IPS-NIHi7 (cell line): Measurements from ENCODE around the gene NAXE.
"Not testable (repeated sequence)": the region's sequence is repeated elsewhere in the genome, so short reads cannot be mapped to it uniquely, and the experiment has no call there.

Source experiments
- DNase-seq: peaks from one replicate; pipeline ENCODE4 v3.0.0; 2012; ENCODE audit warnings: mixed read lengths; ENCODE audit errors: extremely low spot score

NAXE gene

GRCh38 chr1:156592910-156593660 lies 1.5 kb downstream of the NAXE start:
- no peak for DNase-seq

GRCh38 chr1:156593661-156593989 lies 2.0 kb downstream of the NAXE start:
- no peak for DNase-seq

DNA sequence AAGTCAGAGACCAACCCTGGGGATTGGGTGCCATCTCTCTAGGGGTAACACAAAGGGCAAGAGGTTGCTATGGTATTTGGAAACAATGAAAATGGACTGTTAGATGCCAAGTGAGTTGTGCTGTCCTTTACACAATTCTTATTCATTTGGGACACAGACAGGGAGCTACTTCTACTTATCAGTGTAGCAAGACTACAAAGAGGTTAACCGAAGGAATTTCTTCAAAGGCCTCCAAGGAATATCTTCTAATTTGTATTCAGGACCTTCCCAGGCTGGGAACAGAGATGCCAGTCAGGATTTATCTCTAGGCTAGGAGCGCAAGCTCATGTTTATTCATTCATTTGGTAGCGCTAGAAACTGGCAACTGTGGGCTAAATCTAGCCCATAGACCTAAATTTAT lies 2.6 kb downstream of the NAXE start:
- DNase-seq, result no peak

DNA sequence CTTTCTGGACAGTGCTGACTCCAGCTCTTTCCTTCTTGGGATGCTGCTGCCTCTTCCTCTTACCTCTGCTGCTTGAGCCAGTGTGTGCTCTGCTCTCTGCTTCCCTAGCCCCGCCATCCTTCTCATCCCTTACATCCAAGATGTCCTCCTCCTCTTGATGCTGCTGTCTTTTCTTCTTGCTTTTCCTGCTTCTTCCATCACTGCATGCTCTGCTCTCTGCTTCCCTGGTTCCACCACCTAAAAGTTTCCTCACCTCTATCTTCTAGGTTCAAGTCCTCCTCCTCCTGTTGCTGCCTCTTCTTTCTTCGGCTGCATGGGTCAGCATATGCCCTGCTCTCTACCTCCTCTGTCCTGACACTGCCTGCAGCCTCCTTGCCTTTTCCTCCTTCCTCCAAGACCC lies 3.4 kb downstream of the NAXE start:
- DNase-seq, result no peak

GRCh38 chr1:156596426-156596825 lies 4.8 kb downstream of the NAXE start:
- DNase-seq, result no peak

DNA sequence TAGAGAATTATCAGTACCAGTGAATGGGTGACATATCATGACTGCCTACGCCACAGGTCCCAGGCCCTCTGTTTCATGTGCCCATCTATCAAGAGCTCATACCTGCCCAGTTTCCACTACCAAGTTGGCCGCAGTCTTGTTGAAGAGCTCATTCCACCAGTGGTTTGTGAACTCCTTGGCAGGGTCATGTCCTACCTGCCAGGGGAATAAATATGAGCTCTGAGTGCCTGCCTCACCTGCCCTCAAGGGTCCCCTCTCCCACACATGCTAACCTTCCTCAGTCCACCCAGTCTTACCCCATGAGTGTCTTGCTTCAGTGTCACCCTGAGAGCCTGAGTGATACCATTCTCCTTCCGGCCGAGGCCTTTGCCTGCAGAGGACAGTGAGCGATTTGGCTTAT lies 6.5 kb downstream of the NAXE start:
- DNase-seq, result no peak

DNA sequence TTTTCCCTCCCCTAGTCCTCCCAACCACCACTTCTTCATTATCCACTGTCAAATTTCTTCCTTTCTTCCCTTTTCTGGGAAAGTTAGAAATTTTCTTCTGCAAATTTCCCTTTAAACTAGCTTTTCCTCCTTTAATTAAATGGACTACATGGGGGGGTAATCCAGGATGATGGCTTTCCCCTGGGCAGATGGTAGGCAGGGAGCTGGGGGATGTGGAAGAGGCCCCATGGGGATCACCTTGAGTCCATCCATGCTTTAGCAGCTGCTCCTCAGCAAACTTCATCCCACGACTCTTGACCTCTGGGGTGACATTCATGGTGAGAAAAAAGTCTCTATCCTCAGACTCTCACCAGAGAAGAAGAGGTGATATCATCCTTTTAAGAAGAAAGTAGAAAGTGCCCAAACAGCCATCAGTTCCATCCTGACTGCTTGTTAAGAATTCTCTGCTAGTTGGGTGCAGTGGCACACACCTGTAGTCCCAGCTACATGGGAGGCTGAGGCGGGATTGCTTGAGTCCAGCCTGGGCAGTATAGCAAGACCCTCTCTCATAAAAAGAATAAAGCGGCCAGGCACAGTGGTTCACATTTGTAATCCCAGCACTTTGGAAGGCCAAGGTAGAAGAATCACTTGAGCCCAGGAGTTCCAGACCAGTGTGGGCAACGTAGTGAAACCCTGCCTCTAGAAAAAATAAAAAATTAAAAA lies 7.3 kb downstream of the NAXE start:
- DNase-seq, result no peak

DNA sequence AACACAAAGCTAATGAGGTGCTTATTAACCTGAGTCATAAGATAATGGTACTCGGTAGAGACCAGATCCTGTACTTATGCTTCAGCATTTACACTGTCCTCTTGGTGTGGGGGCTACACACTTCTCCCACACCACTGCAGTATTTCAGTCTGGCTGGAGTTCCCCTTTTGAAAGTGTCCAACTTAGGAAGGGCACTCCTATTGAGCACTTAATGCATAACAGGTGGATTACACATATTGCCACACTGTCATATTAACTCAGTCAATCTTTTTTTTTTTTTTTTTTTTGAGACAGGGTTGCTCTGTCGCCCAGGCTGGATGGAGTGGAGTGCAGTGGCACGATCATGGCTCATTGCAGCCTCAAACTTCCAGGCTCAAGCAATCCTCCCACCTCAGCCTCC lies 8.2 kb downstream of the NAXE start:
- DNase-seq, result no peak

- DNase-seq, result no peak
These were observed 9.2 kb downstream of the NAXE start for GRCh38 chr1:156600733-156601121.

DNA sequence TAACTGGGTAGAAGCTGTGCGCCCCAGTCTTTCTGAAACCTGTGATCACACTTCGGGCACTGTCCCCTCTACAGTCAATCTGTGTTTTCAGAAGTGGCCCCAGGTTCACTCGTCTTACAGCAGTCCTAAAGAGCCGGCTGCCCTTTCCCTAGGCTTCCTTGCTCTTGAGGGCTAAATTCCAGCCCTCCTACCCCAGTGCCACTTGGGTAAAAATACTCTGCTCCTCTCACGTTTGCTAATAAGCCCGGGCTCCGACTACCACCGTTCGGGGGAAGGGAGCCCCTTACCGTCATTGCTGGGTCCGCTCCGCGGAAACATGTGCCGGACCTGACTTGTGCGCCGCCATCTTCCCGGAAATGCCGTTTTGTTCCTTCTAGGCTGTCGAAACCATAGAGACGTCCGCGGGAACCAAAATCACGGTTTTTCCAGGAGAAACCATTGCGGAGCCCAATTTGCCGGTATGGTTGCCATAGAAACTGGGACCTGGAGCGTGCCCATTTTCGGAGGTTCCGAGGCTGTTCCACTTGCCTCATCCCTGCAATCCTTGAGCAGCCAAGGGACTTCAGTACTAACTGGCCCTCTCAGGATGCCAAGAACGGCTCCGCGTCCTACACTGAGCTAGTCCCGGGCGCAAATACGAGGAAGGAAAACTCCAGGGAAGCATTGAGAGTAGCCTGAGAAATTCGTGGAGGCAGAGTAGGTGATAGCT lies 9.7 kb downstream of the NAXE start, which contains the start of gene GPATCH4:
Gene GPATCH4 (minus strand): TSS at position 358 of the 709 bp plus-strand sequence.
- peak; percentile 82 for DNase-seq

GRCh38 chr1:156601892-156602291 lies 10.3 kb downstream of the NAXE start:
- DNase-seq, result no peak

DNA sequence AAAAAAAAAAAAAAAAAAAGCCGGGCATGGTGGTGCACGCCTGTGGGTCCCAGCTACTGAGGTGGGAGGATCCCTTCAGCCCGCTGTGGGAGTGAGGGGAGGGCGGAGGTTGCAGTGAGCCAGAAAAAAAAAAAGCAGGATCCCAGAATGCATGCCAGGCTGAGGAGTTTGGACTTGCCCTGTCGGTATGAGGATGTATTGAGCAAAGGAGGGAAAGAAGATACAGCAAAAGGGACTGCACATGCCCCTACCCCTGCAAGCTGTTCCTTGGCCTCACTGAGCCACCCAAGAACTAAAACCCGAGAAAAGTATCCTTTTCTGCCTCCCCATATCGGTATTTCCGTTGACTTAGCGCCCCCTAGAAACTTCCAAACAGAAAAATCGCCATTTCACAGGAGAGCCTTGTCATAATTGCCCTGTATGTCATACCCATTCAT lies 11.0 kb downstream of the NAXE start:
- no peak for DNase-seq

DNA sequence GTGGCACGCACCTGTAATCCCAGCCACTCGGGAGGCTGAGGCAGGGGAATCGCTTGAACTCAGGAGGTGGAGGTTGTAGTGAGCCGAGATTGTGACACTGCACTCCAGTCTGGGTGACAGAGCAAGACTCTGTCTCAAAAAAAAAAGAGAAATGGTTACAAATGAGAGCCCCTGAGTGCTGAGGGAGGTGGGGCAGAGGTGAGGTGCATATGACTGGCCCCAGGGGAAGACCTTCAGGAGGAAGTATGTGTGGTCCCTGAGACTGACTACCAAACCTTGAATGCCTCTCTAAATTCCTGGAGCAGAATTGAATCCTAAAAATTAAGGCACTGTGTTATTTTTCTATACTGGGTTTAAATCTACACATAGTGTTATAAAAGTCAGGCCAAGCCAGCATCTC lies 15.8 kb downstream of the NAXE start:
- not testable (repeated sequence) for DNase-seq

DNA sequence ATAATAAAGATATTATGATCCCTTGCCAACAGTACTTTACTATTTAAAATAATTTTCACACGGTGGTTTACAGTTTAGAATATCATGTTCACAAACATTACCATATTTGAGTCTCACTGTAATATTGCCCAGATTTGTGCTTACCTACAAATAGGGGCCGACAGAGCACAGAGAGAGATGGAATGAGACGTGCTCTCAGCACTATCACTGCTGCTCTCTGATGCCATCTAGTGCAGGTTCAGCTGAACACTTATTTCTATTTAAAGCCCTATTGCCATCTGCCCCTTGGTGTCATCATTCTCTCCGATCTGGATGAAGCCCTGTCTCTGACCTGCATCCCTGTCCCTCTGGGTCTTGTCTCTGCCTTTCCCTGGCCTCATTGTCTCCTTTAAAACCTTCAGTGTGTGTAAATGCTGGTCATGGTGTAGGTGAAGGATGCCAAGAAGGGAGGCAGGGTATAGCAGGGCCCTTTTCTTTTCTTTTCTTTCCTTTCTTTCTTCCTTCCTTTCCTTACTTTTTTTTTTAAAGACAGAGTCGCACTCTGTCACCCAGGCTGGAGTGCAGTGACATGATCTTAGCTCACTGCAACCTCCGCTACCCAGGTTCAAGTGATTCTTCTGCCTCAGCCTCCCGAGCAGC lies 16.6 kb downstream of the NAXE start:
- peak; percentile 72 for DNase-seq

GRCh38 chr1:156608981-156609380 lies 17.4 kb downstream of the NAXE start:
- DNase-seq, result peak; percentile 48

DNA sequence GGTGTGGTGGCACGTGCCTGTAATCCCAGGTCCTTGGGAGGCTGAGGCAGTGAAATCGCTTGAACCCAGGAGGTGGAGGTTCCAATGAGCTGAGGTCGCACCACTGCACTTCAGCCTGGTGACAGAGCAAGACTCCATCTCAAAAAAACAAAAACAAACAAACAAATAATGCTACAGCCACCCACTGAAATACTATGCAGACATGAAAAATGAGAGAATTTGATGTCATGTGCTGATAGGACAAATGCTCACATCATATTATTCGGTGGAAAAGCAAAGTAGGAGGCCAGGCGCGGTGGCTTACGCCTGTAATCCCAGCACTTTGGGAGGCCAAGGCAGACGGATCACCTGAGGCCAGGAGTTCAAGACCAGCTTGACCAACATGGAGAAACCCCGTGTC lies 18.5 kb downstream of the NAXE start:
- DNase-seq, result not testable (repeated sequence)

GRCh38 chr1:156612666-156613065 lies 21.1 kb downstream of the NAXE start:
- no peak for DNase-seq

GRCh38 chr1:156615946-156616345 lies 24.4 kb downstream of the NAXE start:
- DNase-seq, result no peak

DNA sequence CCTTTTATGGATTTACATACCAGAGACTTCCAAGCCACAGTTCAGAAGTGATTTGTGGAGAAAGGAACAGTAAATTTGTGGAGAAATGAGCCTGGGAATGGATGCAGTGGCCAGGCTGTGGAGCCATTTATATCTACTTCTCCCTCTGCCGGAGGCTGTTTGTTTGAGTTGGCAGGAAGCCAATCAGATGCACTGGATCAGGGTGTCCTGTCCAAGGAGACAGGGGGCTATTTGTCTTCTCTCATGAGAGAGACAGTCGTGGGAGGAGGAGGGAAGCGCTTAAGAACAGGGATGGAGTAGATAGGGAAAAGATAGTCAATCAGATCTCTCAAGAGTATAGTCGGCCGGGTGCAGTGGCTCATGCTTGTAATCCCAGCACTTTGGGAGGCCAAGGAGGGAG lies 24.9 kb downstream of the NAXE start:
- no peak for DNase-seq

- DNase-seq, result peak; percentile 71
These were observed 27.4 kb downstream of the NAXE start, which contains the start of gene HAPLN2 for GRCh38 chr1:156618853-156619581. HAPLN2 (plus strand) TSS chr1:156619415; CDS start chr1:156623491, 4,076 bp downstream.

GRCh38 chr1:156619582-156619955 lies 28.0 kb downstream of the NAXE start:
- no peak for DNase-seq
